GM12878 (cell line): ENCODE measurements around the gene RAB28. TPM values are rescaled to one million over a fixed set of nuclear protein-coding genes. Genes with fewer than 3 reads are reported as not detected.

Source experiments
- ATAC-seq: fragments of 200-7000 bp; cut with Tn5 transposase; 3 replicates; pipeline ENCODE4 v1.9.1; 2020; ENCODE audit warnings: mild to moderate bottlenecking, moderate library complexity
- BruUV-seq: library from RNA; stranded (reverse); fragments of 400-500 nt; replicated peaks from 2 replicates; lab custom pipeline; 2021; lab: Mats Ljungman, UMichigan
- CTCF ChIA-PET: fragments of 300-600 bp; sonication (Branson Sonifier 250); formaldehyde crosslinking; extraction: SDS; loops from one replicate; lab custom pipeline; 2021; ENCODE audit warnings: inconsistent platforms; lab: Yijun Ruan, JAX
- POLR2A ChIA-PET: fragments of 350-600 bp; formaldehyde crosslinking; extraction: SDS; loops from one replicate; lab custom pipeline; 2021; ENCODE audit warnings: inconsistent platforms; lab: Charles Lee
- RAD21 ChIA-PET: fragments of 300-600 bp; sonication (Branson Sonifier 250); formaldehyde crosslinking; loops from one replicate; lab custom pipeline; 2023; ENCODE audit warnings: antibody characterized with exemption; ENCODE audit not compliant: unreplicated experiment; lab: Charles Lee
- SMC1A ChIA-PET: fragments of 300-600 bp; sonication (Branson Sonifier 250); formaldehyde crosslinking; loops from one replicate; lab custom pipeline; 2023; ENCODE audit not compliant: unreplicated experiment, uncharacterized antibody; lab: Charles Lee
- DNase-seq: peaks from one replicate; pipeline ENCODE4 v3.0.0-alpha.2; 2011; ENCODE audit warnings: low read depth, low spot score
- FAIRE-seq: peaks from 3 replicates; lab custom pipeline; 2011; peaks lifted over from hg19 to GRCh38; lab: Jason Lieb, UNC
- H2AFZ ChIP-seq: 2 replicates; pipeline ENCODE4 v1.6.0; 2011; ENCODE audit warnings: low read depth, low read length, control low read depth; ENCODE audit not compliant: control insufficient read depth
- H3K27ac ChIP-seq: 2 replicates; pipeline ENCODE4 v1.5.1; 2011; ENCODE audit warnings: control low read depth; ENCODE audit not compliant: control insufficient read depth, insufficient read depth
- H3K27me3 ChIP-seq, 2 experiments: replicated peaks in 1 of 2; 2 replicates each; pipeline versions ENCODE4 v1.6.0 to v1.6.1; 2011; ENCODE audit warnings: low read length in 1 of 2; ENCODE audit not compliant: control insufficient read depth in 2 of 2, insufficient read depth in 2 of 2
- H3K36me3 ChIP-seq, 2 experiments: 2 replicates each; pipeline ENCODE4 v1.5.1; 2011; ENCODE audit warnings: low read length in 1 of 2; ENCODE audit not compliant: control insufficient read depth in 2 of 2, insufficient read depth in 2 of 2
- H3K4me1 ChIP-seq: 2 replicates; pipeline ENCODE4 v1.6.1; 2011; ENCODE audit warnings: mild to moderate bottlenecking, low read length, moderate library complexity, mixed read lengths; ENCODE audit not compliant: control insufficient read depth, insufficient read depth
- H3K4me2 ChIP-seq: 2 replicates; pipeline ENCODE4 v1.6.0; 2011; ENCODE audit warnings: control low read depth; ENCODE audit not compliant: control insufficient read depth, insufficient read depth
- H3K4me3 ChIP-seq: fragments of 200-600 bp; sonication (generic); 2 replicates; pipeline ENCODE4 v1.5.1; 2016
- H3K79me2 ChIP-seq: 2 replicates; pipeline ENCODE4 v1.6.0; 2011; ENCODE audit warnings: low read length; ENCODE audit not compliant: control insufficient read depth, insufficient read depth
- H3K9ac ChIP-seq: 2 replicates; pipeline ENCODE4 v1.8.0; 2011; ENCODE audit warnings: low read length, control low read depth, mixed read lengths; ENCODE audit not compliant: control insufficient read depth, insufficient read depth
- H3K9me3 ChIP-seq: replicated peaks from 3 replicates; pipeline ENCODE4 v1.5.1; 2011; ENCODE audit warnings: mild to moderate bottlenecking, low read length; ENCODE audit not compliant: control insufficient read depth, insufficient read depth
- H4K20me1 ChIP-seq: 2 replicates; pipeline ENCODE4 v1.6.0; 2011; ENCODE audit not compliant: control insufficient read depth, insufficient read depth
- RAD51 ChIP-seq: fragments of 450-650 bp; IDR thresholded peaks from 2 replicates; pipeline ENCODE4 v1.6.1; 2016; ENCODE audit warnings: moderate library complexity, mild to moderate bottlenecking, inconsistent platforms
- SKIL ChIP-seq: fragments of 450-650 bp; IDR thresholded peaks from 2 replicates; pipeline ENCODE4 v1.6.1; 2017; ENCODE audit warnings: mild to moderate bottlenecking, low read depth, inconsistent platforms; ENCODE audit not compliant: poor library complexity, severe bottlenecking
- WGBS: methylation state at CpG from one replicate; pipeline ENCODE4 v1.1.6; 2016; ENCODE audit warnings: low lambda C conversion rate; ENCODE audit not compliant: insufficient replicate concordance, insufficient coverage; ENCODE audit errors: missing lambda C conversion rate; 5-methylcytosine and 5-hydroxymethylcytosine counted together
- in situ Hi-C: fragments of 300-500 bp; cut with MboI; formaldehyde crosslinking; loops from 9 replicates; pipeline ENCODE4 v1.14.3; 2018; ENCODE audit warnings: mixed read lengths
- intact Hi-C: fragments of 100-400 bp; cut with micrococcal nuclease; formaldehyde crosslinking; loops from one replicate; pipeline ENCODE4 v1.14.2; 2022; ENCODE audit not compliant: unreplicated experiment
- polyA plus RNA-seq, 11 experiments: library from polyadenylated mRNA; depleted of rRNA in 4 of 11; unstranded in 6 of 11; stranded (reverse) in 5 of 11; fragments of >200 nt; fragmentation: Nextera tagmentation in 4 of 11; fragmentation: Illumina TruSeq in 1 of 11; extraction: Ambion mirVana in 4 of 11; extraction: Trizol in 1 of 11; gene quantifications; 1 replicate in 1 of 11; 2 replicates in 10 of 11; pipeline versions ENCODE4 v1.2.1 to v1.2.3, GENCODE V29; 2011 to 2016; ENCODE audit warnings: inconsistent platforms in 2 of 11, missing spikeins in 2 of 11, low read depth in 1 of 11
- total RNA-seq, 4 experiments: library from RNA; depleted of rRNA in 3 of 4; stranded (reverse); fragments of >200 nt in 3 of 4; fragmentation: Illumina TruSeq in 1 of 4; extraction: Trizol in 1 of 4; gene quantifications; 2 replicates each; pipeline versions ENCODE4 v1.2.1 to v1.2.3, GENCODE V29; 2013 to 2021

The RAB28 gene
- total and polyA plus RNA-seq, 10 of the 15 experiments (the other 5 are each of a cell fraction or from before 2014, with no cell fraction given) = 5.8 to 29.3 (median 16.9) TPM

DNA sequence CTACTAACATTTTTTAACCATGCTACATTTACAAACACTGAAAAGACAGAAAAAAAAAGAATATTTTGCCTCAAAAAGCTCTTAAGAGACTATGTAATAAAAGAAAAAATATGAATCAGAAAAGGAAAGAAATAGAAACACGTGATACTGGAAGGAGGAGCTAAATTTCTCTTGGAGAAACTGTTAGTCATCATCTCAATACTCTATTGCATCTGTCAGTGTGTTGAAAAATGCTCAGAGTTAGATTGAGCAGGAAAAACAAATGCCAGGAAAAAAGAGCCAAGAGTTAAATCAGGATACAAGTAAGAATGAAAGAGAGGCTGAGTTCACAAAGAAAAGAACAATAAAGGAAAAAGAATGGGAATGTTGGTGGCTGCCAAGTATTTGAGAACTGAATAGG lies 2.6 kb downstream of the RAB28 start:
- no peaks in the 10 kb centered on the region for H4K20me1 ChIP-seq

More for the DNA sequence above, 2.6 kb downstream of the RAB28 start:
- Histone ChIP-seq H2AFZ (no peak overlapping the region), H3K4me3 (no peak overlapping the region), H3K9ac (no peak overlapping the region), H3K27me3 (no peaks in the 10 kb centered on the region), H3K9me3 (no peaks in the 10 kb centered on the region), H3K36me3 (no peaks in the 10 kb centered on the region), H3K4me1 (no peaks in the 10 kb centered on the region), H3K79me2 (peaks cover 17% of the 10 kb centered on the region), H3K4me2 (peak overlapping the region; percentile 20; the same call in 1 of the 2 replicates), H3K27ac (no peak overlapping the region)
- ChIA-PET RAD21 (interaction anchor here (0.9 kb wide), 2 partner anchors 46 to 102 kb away, joined by 3 read pairs; no protein-coding TSS in a partner anchor), CTCF (interaction anchor here (0.8 kb wide), 2 partner anchors 10 to 50 kb away, joined by 3 read pairs; no protein-coding TSS in a partner anchor), SMC1A (interaction anchor here (0.6 to 2.0 kb wide), 5 partner anchors 10 to 388 kb away, joined by 3 to 7 read pairs (median 3); no protein-coding TSS in a partner anchor), POLR2A (interaction anchor here (0.9 kb wide), 1 partner anchor 46 kb away, joined by 3 read pairs; no protein-coding TSS in a partner anchor)
- in situ Hi-C loops = no loop called here
- TF ChIP-seq RAD51 = 0 out of 2 replicates have a peak, but pooled peaks have one; percentile 20
- no peak for TF ChIP-seq SKIL
- BruUV-seq = no TSS peak
- DNase-seq = no peak
- FAIRE-seq = no peak
- intact Hi-C loops = loop anchor here (10.0 kb wide), 1 partner anchor 143 kb away; the partner anchor contains the start of gene BOD1L1
- WGBS = 94% methylated on average over 1 of the region's 1 CpG
- ATAC-seq = no peak
